ENCODE results near the gene QSOX1.

The QSOX1 gene

GRCh38 chr1:180166436-180166800 is 11.7 kb downstream of the QSOX1 start:
- H3K4me1 ChIP-seq: peaks cover 22% of the 10 kb centered on the region
- DNase-seq: no peak
- no peaks in the 10 kb centered on the region for H3K27me3 ChIP-seq
- no peaks in the 10 kb centered on the region for H3K36me3 ChIP-seq
- H3K9me3 ChIP-seq: no peaks in the 10 kb centered on the region
- no peak for TF ChIP-seq CTCF (IDR thresholded peaks at IDR 0.05; ENCODE audit: low read depth, low read length)
- no peak overlapping the region for H3K4me3 ChIP-seq (ENCODE audit: low read depth, low read length)

- Histone ChIP-seq H3K4me1 (peaks cover 22% of the 10 kb centered on the region), H3K36me3 (no peaks in the 10 kb centered on the region), H3K9me3 (no peaks in the 10 kb centered on the region), H3K4me3 (ENCODE audit: low read depth, low read length) (no peak overlapping the region), H3K27me3 (no peaks in the 10 kb centered on the region)
- peak; percentile 52 for DNase-seq
- no peak for TF ChIP-seq CTCF (IDR thresholded peaks at IDR 0.05; ENCODE audit: low read depth, low read length)
Observed at GRCh38 chr1:180167021-180167701, 12.5 kb downstream of the QSOX1 start.

DNA sequence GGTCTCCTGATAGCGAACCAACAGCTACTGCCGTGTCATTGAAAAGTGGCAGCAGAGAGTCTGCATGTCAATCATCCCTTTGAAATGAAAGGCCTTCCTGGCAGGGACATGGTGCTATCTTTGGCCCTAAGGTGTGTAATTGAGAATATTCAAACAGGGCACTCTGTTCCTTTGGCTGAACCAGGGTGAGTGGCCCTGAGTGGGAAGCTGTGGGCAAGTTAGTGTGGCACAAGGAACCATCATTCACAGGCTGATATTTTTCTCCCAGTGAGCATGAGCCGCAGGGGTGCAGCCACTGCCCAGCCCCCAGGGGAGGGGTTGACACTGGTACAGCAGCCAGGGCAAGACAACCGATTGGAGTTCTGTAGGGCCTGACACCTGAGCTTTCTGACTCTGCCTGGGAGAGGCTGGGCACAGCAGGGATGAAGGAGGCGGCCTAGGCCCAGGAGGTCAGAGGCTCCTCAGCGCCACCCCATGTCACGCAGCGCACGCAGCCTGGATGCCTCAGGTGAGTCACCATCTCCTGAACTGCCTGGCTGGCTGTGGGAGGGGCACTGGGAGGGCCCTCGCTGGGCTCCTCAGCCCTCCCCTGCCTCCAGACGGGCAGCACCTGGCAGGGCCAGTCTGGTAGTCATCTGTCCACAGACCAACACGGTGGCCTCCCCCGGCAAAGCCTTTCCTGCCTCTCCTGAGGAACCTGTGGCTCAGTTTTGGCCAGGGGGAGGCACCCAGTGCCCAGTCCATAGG is 13.2 kb downstream of the QSOX1 start:
- H3K36me3 ChIP-seq: no peaks in the 10 kb centered on the region
- H3K4me3 ChIP-seq (ENCODE audit: low read depth, low read length): no peak overlapping the region
- H3K9me3 ChIP-seq: no peaks in the 10 kb centered on the region
- no peak for DNase-seq
- no peak for TF ChIP-seq CTCF (IDR thresholded peaks at IDR 0.05; ENCODE audit: low read depth, low read length)
- H3K4me1 ChIP-seq: peaks cover 22% of the 10 kb centered on the region
- H3K27me3 ChIP-seq: no peaks in the 10 kb centered on the region

DNA sequence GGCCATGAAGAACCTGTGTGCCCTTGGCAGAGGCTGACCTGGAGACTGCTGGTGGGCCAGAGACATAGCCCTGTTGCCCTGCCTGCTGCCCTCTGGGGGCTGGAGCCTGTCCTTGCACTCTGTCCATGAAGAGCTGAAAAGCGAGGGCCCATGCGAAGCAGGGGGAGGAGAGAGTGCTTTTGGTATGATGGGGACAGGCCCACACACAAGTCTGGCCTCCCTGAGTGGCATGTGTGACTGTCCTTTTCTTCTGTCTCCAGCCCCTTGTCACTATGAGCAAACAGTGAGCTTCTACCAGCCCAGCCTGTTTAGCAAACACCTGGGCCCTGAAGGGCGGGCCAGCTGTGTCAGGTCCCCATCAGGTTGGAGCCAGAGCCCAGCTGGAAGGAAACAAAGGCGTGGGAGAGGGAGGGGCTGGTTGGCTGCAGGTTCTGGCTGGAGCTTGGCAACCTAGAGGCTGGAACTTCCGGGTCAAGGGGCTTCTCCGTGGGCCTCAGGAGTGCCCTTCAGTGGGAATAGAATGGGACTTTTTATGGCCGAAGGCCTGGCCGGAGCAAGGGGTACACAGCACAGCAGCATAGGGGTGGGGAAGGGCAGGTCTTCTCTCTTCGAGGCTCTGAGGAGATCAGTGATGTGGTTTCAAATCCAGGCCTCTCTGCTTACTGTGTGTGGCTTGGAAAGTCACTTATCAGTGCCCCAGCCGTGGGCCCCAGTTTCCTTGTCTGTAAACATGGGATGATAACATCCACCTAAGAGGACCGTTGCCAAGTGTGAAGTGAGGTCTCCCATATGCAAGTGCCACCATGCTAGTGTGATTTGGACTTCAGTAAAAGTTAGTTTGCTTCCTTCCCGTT is 14.3 kb downstream of the QSOX1 start:
- H3K36me3 ChIP-seq: no peaks in the 10 kb centered on the region
- TF ChIP-seq CTCF (IDR thresholded peaks at IDR 0.05; ENCODE audit: low read depth, low read length): peak; percentile 89
- no peak overlapping the region for H3K4me3 ChIP-seq (ENCODE audit: low read depth, low read length)
- H3K9me3 ChIP-seq: no peaks in the 10 kb centered on the region
- H3K27me3 ChIP-seq: no peaks in the 10 kb centered on the region
- peak; percentile 76 for DNase-seq
- peaks cover 22% of the 10 kb centered on the region for H3K4me1 ChIP-seq

DNA sequence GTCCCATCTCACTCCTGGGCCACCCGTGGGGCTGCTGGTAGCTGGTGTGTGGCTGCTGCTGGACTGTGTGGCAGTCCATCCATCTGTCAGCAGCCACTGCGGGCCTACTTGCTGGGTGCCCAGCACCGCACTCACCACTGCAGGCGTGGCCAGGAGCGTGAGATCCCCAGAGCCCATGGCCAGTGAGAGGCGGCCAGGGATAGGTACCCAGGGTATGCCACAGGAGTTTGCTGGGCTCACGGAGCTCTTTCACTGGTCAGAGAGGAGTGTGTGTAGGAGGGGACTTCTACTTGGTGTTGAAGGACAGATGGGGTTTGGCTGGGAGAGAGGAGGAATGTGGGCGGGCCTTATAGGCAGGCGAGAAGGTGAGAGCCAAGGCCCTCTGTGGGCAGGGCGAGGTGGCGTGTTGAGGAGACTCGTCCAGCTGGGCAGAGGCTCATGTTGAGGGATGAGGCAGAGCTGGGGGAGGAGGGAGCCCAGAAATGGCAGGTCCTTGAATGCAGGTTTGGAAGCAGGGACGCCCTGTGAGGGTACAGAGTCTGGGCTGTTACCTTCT is 15.0 kb downstream of the QSOX1 start:
- TF ChIP-seq CTCF (IDR thresholded peaks at IDR 0.05; ENCODE audit: low read depth, low read length): no peak
- no peak for DNase-seq
- no peaks in the 10 kb centered on the region for H3K36me3 ChIP-seq
- peaks cover 22% of the 10 kb centered on the region for H3K4me1 ChIP-seq
- H3K27me3 ChIP-seq: no peaks in the 10 kb centered on the region
- no peaks in the 10 kb centered on the region for H3K9me3 ChIP-seq
- H3K4me3 ChIP-seq (ENCODE audit: low read depth, low read length): no peak overlapping the region
